HG02885 (cell line): ENCODE data around the gene LAIR2.
A peak's percentile ranks its signal among the peaks of the same experiment; 100 is the strongest.
"Not testable (repeated sequence)": the region's sequence is repeated elsewhere in the genome, so short reads cannot be mapped to it uniquely, and the experiment has no call there.

ENCODE experiments used
- ATAC-seq: cut with Tn5 transposase; IDR thresholded peaks from one replicate; pipeline ENCODE4 v1.9.1; 2021; ENCODE audit warnings: mild to moderate bottlenecking; ENCODE audit not compliant: unreplicated experiment, poor library complexity

Gene LAIR2

DNA sequence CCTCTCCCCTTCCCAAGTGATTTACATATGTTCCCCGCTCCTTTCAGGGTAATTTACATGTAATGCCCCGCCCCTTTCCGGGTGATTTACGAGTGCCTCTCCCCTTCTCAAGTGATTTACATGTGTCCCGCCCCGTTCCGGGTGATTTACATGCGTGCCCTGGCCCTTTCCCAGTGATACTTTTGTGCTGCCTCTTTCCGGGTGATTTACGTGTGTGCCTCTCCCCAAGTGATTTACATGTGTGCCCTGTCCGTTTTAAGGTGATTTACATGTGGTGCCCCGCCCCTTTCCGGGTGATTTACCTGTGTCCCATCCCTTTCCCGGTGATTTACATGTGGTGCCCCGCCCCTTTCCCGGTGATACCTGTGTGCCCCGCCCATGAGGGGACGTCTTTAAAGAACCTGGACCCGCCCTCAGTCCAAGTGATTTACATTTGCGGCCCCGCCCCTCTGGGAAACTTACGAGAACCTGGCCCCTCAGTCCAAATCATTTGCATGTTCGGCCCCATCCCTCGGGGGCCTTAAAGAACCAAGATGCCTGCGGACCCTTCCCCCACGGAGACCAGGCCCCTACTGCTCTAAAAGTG, 38.5 kb upstream of the LAIR2 start:
- peak; percentile 49 for ATAC-seq

DNA sequence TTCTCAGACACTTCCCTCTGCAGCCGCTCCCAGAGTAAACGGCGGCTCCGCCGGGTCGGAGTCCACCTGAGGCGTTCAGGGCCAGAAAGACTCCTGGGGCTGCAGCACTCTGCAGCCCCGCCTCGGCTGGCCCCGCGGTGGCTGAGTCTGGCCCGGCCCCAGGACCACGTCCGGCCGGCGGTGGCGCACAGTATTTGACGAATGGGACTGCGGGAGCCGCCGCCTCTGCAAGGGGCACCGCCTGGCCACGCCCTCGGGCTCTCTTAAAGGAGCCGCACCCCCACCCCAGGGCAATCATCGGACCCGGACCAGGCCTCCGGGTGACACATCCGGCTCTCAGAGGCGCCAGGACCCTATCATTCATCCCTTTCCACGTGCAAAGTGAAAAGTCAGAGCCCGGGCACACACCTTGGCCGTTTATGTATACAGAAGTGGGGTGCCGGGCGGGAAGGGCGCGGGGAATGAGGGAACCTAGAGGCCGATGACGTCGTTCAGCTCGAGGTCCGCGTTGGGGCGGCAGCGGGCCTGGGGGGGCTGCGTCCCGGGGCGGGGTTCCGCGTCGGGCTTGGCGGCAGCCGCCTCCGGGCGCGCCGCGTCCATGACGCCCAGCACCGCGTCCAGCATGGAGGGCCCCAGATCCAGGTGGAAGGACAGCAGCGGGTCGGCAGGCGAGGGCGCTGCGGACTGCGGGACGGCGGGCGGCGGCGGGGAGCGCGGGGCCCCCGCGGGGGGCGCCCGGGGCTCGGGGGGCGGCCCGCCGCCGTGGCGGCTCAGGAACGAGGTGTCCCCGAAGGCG, 37.8 kb upstream of the LAIR2 start:
- ATAC-seq = peak; percentile 42

DNA sequence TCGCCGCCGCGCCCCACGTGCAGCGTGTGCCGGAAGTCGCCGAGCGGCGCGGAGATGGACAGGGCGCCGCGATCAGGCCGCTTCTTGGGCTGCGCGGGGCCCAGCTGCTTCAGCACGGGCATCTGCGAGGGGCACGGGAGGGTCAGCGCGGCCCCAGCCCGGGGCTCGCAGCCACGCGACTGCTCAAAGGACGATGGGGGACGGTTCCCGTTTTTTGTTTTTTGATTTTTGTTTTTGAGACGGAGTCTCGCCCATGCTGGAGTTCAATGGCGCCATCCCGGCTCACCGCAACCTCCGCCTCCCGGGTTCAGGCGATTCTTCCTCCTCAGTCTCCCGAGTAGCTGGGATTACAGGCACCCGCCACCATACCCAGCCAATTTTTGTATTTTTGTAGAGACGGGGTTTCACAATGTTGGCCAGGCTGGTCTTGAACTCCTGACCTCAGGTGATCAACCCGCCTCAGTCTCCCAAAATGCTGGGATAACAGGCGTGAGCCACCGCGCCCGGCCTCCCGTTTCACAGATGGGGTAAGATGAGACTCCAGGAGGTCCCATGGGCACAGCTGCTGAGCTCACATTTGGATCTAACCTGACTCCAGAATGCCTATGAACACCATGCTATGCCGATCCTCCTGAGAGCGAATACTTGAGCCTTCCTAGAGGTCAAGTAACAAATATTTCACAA, 37.1 kb upstream of the LAIR2 start:
- ATAC-seq = no peak

DNA sequence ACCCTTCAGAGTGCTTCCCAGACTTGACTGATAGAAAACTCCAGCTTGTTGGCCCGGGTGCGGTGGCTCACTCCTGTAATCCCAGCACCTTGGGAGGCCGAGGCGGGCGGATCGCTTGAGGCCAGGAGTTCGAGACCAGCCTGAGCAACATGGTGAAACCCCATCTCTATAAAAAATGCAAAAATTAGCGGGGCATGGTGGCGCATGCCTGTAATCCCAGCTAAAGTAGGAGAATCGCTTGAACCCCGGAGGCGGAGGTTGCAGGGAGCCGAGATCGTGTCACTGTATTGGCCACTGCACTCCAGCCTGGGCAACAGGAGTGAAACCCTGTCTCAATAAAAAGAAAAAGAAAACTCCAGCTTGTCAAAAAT, 36.5 kb upstream of the LAIR2 start:
- not testable (repeated sequence) for ATAC-seq

DNA sequence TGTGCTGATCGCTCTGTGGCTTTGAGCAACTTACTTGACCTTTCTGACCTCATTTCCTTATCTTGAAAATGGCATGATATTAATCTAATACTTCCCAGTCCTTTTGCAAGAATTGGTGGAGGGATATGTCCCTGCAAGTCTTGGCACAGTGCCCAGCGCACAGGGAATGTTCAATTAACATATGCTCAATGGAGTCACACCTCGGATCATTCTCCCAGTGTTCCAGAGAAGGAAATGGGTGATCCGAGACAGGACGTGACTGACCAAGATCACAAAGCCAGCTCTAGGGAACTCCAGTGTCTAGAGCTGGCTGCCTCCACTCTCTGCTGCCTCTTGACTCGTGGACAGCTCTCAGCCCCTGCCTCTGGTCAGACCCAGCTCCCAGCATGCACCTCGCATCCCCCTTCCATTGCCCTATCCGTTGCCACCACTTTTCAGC, 33.1 kb upstream of the LAIR2 start:
- ATAC-seq = no peak

DNA sequence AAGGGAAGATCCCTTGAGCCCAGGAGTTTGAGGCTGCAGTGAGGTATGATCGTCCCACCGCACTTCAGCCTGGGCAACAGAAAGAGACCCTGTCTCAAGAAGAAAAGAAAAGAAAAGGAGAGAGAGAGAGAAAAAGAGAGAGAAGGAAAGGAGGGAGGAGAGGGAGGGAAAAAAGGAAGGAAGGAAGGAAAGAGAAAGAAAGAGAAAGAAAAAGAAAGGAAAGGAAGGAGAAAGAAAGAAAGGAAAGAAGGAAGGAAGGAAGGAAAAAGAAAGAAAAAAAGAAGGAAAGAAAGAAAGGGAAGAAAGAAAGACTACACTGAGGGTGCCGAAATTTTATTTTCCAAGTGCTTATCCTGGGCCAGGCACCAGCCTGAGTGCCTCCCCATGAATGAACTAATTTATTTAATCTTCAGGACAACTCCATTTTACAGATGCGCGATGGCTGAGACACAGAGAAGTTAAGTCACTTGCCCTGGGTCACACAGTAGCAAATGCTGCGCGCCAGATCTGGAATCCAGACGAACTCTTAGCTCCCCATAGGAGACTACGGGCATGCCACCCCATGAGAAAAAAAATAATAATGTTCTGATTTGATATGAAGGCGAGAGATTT, 32.2 kb upstream of the LAIR2 start:
- no peak for ATAC-seq

DNA sequence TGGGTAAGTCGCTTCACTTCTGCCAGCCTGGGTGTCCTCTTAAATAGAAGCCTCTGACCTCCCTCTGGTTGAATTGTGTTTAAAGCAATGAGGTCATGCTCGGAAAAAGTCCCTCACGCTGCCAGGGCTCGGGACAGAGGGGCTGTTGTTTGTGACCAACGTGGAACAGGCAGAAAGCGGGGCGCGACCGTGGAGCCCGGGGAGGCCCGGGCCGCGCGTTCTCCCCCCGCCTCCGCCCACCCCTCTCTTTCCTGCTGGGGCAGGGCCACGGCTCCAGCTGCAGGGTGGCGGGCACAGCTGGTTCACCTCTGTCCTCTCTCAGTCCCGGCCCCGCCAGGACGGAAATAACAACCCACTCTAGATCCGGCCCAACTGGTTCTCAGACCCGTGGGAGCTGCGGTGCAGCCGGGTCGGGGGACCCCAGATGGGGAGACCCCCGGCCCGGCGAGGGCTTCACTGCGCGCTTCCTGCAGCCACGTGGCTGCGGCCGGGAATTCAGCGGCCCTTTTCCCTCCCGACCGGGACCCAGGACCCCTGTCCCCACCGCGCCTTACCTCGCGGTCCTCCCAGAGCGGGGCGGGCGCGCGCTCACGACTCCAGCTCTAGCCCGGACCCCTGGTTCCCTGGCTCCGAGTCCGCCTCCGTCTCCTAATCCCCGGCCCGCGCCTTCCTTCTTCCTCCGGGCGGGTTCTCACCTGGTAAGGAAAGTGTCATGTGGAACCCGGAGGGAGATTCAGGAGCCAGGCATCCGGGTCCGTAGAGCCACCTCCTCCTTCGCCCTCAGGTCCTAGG, 31.4 kb upstream of the LAIR2 start:
- ATAC-seq = no peak

DNA sequence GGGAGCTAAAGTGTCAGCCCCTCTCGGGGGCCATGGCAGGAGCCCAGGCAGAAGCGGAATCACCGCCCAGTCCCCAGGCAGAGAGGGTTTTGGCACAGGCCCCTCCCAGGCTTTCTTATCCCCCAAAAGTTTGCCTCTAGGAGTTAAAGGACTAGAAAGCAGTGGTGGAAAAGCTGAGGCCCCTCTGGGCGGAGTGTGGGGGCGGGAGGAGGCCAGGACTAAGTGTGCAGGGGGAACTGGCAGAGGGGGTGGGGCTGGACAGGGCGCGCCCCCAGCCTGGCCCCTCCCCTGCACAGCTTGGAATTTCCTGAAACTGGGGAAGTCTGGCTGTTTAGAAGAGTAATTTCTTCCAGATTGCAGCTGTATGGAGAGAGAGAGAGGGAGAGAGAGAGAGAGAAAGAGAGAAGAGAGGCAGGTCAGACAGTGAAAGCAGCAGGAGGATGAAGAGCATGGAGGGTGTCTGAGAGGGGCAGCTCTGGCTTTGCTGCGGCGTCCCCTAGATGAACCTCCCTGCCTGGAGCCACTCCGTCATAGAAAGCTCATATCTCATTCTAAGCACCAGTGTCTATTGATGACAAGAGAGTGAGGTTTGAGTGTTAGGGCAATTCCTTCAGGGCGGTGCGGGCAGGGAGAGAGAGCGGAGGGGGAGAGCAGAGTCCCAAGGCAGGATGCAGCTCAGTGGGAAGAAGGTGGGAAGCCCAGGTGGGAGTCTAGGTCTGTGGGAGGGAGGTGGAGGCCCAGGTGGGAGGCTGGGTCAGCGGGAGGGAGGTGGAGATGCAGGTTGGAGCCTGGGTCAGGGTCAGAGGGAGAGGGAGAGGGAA, 29.4 kb upstream of the LAIR2 start, which contains the start of gene CDC42EP5:
Gene CDC42EP5 (minus strand): TSS at position 226 of the 821 bp plus-strand sequence. CDS start 7,749 bp downstream, outside the sequence.
- ATAC-seq = no peak

DNA sequence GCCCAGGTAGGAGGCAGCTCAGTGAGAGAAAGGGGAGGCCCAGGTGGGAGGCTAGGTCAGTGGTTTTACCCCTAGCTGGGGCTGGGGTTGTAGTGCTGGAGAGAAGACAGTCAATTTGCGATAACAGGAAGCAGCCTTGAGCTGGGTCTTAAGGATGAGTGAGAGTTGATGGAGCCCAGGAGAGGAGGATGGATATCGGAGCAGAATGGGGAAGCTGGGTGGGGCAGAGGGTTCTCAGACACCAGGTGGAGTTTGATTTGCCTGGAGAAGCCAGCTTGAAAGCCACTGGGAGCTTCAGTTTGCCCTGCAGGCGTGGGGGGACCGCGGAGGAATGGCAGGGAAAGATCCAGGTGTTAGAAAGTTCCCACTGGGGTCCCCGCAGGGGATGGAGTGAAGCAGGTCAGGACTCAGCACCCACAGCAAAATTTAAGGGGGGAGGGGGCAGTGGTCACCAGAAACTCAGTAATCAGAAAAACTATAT, 28.7 kb upstream of the LAIR2 start:
- ATAC-seq = no peak

DNA sequence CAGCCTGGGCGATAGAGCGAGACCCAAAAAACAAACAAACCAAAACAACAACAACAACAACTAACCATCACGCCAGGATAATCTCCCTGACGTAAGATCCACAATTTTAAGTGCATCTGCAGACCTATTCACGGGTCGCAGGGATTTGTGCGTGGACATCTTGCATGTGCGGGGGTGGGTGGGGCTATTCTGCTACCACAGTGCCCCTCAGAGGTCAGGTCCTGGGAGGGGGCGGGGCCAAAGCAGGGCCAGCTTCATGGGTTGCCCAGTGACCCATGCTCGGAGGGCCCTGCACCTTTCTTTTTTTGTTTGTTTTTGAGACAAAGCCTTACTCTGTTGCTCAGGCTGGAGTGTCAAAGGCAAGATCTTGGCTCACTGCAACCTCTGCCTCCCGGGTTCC, 26.9 kb upstream of the LAIR2 start:
- no peak for ATAC-seq

DNA sequence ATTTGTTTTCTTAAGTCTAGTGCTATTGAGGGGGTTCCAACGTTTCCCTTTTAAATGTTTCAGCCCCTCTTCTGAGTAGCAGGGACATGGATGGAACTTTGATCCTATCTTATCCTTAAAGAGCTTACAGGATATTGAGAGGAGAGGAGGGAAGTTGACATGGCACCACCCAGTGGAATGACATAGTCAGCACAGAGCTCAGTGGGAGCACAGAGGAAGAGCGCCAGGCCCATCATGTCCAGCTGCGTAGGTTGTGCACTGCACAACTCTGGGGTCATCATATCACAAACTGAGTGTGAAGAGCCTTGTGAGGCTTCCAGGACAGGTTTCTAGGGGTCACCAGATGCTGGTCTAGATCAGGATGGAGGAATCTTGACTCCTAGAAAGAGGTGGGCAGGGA, 25.0 kb upstream of the LAIR2 start:
- no peak for ATAC-seq

DNA sequence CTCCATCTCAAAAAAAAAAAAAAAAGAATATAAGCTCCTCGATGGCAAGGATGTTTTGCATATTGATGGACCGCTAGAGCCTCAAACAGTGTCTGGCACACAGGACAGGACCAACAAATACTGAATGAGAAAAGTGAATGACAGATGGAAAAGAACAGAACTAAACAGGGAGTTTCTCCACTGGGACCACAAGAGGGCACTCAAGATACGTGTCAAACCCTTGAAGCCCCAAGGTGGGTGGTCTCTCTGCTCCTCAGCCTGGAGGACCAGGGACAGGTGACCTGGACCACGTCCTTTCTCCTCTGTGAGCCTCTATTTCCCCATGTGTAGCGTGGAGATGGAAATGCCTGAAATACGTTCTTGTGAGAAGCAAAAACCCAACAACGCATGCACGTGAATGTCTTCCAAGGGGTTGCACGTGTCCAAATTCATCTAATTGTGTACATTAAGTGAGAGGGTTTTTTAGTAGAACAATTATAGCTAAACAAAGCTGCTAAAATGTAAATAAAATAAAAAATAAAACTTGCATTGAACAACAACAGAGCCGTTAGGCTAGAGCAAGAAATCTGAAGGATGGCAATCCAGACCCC, 23.9 kb upstream of the LAIR2 start:
- no peak for ATAC-seq

DNA sequence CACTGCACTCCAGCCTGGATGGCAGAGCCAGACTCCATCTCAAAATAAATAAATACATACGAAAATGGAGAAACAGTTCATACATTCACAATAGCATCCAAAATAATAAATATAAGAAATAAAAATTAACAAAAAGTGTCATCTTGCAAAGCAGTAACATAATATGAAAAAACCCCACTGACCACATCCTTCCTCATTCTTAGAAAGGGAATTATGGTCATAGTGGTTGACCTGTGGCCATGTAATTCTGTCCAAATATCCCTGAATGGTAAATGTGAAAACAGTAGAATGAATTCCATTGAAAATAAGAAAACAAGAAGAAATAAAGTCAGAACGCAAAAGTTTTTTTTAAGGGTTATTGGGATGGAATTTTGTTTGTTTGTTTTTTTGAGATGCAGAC, 22.6 kb upstream of the LAIR2 start:
- no peak for ATAC-seq

DNA sequence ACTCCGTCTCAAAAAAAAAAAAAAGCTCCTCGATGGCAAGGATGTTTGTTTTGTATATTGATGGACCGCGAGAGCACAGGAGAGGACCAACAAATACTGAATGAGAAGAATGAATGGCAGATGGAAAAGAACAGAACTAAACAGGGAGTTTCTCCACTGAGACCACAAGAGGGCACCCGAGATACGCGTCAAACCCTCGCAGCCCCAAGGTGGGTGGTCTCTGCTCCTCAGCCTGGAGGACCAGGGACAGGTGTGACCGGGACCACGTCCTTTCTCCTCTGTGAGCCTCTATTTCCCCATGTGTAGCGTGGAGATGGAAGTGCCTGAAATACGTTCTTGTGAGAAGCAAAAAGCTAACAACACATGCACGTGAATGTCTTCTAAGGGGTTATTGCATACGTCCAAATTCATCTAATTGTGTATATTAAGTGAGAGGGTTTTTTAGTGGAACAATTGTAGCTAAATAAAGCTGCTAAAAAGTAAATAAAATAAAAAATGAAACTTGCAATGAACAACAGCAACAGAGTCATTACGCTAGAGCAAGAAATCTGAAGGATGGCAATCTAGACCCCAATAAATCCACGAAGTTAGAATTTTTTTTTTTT, 21.2 kb upstream of the LAIR2 start:
- ATAC-seq = no peak

DNA sequence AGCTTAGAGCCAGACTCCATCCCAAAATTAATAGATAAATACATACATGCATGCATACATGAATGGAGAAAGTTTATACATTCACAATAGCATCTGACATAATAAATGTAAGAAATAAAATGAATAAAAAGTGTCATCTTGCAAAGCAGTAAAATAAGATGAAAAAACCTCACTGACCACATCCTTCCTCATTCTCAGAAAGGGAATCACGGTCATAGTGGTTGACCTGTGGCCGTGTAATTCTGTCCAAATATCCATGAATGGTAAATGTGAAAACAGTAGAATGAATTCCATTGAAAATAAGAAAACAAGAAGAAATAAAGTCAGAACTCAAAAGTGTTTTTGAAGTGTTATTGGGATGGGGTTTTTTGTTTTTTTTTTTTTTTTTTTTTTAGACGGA, 19.7 kb upstream of the LAIR2 start:
- no peak for ATAC-seq

DNA sequence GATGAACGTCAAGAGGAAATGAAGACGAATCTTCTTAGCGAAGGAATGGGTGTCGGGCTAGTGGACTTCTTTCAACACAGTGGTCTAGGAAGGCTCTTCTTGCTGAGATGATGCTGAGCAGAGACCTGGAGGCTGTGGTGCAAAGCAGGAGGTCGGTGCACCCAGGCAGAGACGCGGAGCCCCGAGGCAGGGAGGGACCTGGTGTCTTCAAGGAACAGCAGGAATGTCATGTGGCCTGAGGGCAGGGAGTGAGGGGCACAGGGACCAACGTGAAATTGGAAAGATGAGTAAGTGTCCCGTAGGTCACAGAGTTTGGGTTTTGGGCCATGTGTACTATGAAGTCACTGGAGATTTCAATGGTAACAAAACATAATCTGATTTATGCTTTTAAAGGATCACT, 18.2 kb upstream of the LAIR2 start:
- no peak for ATAC-seq

DNA sequence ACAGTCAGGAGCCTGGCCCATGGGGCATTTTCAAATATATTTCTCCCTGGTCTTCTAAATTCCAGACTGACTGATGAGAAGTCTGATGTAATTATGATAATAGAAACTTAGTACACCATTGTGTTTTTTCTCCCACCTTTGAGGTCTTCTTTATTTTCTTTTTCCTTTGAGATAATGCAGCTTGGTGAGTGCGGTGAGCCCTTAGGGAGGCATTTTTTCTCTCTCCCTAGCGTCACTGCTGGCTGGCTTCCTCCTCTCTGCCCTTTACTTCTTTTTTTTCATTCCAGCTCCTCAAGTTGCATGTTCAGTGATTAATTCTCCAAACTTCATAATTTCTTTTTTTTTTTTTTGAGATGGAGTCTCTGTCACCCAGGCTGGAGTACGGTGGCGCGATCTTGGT, 16.8 kb upstream of the LAIR2 start:
- ATAC-seq = no peak

DNA sequence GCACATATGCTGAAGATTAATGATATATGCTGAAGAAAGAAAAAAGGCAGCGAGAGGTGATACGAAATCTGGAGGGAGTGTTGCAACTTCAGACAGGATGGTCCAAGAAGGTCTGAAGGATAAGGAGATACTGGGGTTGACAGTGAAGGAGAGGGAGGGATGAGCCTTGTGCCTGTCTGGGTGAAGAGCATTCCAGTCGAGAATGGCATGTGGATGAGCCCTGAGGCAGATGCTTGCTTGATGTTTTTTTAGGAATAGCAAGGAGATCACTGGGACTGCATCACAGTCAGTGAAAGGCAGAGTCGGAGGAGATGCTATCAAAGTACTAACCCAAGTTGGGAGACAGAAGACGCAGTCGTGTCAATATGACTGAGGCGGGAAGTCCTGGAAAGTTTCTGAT, 13.3 kb upstream of the LAIR2 start:
- no peak for ATAC-seq

DNA sequence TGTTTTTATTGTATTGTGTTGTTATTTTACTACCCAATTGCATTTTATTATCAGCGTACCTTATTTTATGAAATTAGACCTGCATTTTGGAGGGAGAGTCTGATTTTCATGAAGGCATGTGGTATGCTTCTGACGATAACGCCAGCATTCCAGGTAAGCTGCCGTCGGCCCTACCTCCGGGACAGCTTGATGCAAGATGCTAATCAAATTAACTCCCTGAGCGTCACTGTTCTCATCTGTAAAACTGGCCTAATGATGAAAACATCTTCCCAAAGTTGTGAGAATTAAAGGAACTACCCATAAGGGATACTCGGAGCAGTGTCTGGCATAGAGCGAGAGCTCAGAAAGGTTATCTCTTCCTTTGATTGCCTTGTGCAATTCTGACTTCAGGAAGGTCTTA, 12.9 kb upstream of the LAIR2 start:
- ATAC-seq = no peak
